Measurements from ENCODE around the gene CYP46A1.

Gene CYP46A1

GRCh38 chr14:99674776-99675381 lies 9.2 kb upstream of the CYP46A1 start:
- no peak for DNase-seq

- no peak for DNase-seq
Observed at GRCh38 chr14:99675382-99675835, 8.7 kb upstream of the CYP46A1 start.

- no peak for DNase-seq
Observed at GRCh38 chr14:99675951-99676350, 8.1 kb upstream of the CYP46A1 start.

GRCh38 chr14:99676657-99677056 lies 7.4 kb upstream of the CYP46A1 start:
- no peak for DNase-seq

DNA sequence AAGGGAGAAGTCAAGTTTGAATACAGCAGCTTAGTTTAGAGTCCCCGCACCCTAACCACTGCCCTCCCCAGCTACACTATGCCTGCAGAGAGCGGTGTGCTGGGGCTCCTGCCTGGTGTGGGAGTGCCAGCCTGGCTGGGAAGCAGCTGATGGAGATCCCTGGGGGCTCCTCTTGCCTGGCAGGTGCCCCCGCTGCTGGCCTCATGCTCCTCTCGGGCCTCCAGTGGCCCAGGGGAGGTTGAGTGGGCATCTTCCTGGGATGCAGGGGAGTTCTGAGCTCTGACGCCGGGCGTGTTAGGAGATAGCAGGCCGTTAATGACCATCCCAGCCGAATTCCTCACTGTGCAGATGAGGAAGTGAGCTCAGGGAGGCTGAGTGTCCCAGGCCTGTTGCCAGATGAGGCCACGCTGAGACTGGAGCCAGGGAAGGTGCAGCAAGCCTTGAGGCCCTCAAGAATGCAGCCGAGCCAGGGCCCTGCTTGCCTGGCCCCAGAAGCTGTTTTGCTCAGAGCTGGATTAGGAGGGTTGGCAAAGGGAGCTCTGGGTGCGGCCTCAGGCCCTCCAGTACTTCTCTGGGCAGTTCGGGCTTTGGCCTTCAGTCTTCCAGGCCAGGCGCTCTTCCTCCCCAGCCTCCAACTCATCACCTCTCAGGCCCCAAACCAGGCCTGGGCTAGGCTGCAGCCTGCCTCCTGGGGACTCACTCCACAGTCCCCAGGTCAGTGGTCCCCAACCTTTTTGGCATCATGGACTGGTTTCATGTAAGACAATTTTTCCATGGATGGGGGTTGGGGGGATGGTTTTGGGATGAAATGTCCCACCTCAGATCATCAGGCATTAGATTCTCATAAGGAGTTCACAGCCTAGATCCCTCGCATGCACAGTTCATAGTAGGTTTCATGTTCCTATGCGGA lies 6.6 kb upstream of the CYP46A1 start:
- DNase-seq: no peak

DNA sequence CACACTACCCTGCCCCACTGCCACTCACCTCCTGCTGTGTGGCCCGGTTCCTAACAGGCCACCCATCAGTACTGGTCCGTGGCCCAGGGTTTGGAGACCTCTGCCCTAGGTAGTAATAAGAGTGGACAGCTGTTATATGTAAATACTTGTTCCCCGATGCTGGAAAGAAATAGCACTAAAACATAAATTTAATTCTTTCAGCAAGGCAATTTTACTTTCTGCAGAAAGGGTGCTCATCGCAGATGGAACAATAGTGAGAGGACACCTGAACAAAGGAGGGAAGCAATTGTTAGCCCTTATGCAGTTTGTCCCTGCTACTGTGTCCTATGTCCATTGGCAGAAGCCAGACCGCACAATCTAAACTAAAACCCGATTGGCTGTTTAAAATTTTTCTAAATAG lies 5.9 kb upstream of the CYP46A1 start:
- no peak for DNase-seq

DNA sequence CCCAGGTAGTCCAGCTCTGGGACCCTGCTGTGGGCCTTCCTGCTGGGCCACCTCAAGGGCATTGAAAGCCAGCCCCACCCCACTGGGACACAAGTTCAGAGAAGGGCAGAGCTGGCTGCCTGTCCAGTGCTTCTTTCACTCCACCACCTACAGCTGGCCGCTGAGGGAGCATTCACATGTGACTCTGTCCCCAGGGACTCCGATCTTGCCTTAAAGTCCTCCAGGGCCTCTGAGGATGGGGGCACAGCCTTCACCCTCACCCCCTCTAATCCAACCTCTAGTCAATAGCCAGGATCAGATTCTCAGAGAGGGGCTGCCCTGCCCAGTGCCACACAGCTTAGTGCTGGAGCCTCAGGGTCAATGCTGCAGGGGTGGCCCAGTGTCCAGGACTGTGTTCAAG lies 5.0 kb upstream of the CYP46A1 start:
- no peak for DNase-seq

GRCh38 chr14:99679543-99679942 lies 4.6 kb upstream of the CYP46A1 start:
- no peak for DNase-seq

- DNase-seq: no peak
Observed at GRCh38 chr14:99679996-99680395, 4.1 kb upstream of the CYP46A1 start.

DNA sequence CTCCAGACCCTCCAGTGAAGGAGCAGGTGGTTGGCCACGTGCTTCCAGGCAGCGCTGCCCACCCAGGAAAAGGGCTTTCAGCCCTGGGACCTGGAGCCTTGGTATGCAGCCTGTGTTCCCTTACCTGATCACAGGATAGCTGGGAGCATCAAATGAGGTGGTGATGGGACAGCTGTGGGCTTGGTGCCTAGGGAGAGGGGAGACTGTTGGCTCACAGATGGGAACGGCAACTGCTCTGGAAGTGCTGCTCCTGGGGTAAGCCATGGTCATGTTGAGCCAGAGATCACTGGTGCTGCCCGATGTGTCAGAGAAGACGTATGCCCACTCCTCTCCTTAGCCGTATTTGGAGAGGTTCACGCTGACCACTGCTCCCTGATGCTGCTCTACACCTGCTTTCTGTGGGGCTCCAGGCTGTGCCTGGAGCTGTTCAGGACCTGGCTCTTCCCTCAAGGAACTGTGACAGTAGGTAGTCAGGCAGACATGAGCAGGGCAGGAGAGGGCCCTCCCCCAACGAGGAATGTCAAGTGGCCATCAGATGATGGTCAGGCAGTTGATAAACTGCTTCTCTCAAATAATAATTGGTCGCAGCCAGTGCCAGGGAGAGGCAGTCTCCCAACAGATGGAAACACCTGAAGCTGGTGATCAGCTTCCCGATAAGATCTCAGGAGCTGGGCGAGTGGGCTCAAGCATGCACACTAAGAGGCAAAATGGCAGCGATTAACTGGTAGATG lies 2.8 kb upstream of the CYP46A1 start:
- DNase-seq: no peak

DNA sequence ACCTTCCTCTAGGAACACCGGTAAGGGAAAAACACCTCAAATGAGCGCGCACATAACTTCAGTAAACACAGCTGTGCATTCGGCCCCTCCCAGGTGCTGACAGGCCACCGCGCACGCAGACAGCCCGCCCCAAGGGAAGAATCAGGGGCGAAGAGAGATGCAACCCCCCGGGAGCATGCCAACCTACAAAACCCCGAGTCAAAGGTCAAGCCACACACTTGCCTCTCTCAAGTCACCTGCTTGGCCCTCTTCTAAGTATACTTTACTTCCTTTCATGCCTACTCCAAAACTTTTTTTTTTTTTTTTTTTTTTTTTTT lies 2.3 kb upstream of the CYP46A1 start:
- no peak for DNase-seq

GRCh38 chr14:99682809-99683618 lies 1.1 kb upstream of the CYP46A1 start:
- DNase-seq: peak; percentile 91

DNA sequence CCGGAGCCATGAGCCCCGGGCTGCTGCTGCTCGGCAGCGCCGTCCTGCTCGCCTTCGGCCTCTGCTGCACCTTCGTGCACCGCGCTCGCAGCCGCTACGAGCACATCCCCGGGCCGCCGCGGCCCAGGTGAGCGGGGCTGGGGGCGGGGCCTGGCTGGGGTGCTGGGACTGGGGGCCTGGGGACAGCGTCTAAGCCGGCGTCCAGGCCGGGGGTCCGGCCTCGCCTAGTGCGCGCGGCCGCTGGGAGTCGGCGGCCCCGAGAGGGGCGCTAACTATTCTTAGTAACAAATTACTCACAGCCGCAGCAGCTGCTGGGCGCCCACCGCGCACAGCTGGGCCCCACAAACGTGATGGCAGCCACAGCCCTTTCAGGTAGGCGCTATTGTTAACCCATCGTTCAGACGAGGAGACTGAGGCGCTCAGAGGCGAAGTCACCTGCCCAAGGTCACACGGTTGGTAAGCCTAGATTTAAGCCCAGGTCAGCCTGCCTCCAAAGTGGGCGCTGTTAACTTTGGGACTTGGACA lies 374 bp downstream of the CYP46A1 start:
- no peak for DNase-seq

DNA sequence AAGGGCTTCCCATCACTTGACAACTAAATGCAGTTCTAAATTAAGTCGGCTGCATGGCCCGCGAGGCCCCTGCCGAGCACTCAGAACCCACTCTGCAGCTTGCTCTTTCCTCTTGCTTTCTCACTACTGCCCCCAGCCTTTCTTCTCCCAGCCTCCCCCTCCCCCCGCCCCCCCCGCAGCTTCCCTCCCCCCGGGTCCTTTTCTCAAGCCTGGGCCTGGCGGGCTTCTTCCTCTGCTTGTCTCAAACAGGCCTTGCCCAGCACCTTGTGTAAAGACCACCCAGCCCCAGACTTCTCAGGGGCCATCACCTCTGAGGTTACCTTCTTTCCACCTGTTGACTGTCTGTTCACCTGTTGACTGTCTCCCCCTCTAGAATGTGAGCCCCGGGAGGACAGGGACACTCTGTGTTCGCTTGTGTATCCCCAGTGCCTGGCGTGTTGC lies 1.1 kb downstream of the CYP46A1 start:
- no peak for DNase-seq

DNA sequence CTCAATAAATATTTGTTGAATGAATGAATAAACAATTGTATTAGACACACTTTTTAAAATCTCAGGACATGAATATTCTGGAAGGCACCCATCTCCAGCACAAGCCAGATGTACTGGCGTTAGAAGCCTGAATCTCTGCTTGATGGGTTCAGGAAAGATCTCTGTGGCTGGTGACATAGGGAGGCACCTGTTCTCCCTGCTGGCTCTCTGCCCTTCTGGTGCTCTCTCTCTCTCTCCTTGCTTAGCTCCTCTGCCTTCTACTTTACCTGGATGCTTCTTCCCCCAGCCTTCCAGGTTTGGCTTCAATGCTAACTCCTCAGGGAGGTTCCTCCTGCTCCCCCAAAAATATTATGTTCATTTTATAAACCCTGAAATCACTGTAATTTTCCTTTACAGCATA lies 1.5 kb downstream of the CYP46A1 start:
- no peak for DNase-seq

GRCh38 chr14:99686557-99687283 lies 2.6 kb downstream of the CYP46A1 start:
- DNase-seq: no peak

DNA sequence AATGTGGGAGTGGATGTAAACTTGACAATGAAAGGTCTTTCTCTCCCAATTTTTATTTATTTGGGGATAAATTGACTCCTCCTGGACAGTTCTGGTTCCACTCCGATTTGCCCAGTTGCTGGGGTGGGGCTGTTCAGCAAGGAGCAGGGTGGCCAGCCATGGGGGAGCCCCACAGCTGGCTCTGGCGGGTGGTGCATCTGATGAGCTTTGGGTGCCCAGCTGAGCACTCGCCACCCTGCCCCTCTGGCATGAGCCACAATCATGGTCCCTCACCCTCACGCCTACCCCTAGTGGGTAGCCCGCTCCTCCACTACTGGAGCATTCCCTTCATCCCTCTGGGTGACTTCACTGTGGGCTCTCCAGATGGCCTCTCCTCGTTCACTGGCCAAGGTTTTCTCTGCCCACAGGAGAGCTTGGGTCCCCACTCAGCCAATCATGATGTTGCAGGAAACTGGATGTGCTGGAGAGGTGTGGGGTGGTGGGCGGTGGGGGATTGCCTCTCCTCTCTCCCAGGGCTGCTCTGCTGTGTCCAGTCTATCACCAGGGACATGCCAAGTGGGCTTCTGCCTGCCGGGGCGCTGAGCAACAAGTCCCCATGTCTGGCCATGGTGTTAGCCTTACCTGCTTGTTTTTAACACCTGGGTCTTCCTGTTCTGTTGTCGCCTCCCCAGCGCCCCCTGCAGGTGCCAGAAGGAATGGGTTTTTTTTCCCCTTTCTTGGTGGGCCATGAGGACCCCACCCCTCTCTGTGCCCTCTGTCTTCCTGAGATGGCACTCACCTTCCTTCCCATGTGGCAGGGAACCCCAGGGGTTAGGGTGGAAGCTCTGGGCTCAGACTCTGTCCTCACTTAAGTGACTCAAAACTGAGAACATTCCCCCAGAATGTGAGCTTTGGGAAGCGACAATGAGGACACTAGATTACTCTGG lies 3.4 kb downstream of the CYP46A1 start:
- peak; percentile 23 for DNase-seq

DNA sequence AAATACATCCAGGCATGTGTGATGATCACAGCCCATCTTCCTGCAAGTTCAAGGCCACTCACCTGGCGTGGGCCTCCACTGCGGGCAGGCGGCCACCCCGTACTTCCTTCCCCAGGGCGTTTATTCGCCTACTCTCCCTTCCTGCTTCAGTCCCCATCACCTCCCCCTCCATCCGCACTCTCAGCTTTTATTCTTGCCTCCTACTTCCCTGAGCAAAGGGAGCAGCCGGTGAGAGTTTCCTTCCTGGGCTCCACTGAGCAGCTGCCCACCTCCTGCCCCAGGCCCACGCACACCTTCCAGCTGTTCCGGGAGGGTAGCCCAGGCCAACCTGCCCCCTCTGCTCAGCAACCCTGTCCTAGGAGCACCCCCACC lies 4.1 kb downstream of the CYP46A1 start:
- DNase-seq: no peak

DNA sequence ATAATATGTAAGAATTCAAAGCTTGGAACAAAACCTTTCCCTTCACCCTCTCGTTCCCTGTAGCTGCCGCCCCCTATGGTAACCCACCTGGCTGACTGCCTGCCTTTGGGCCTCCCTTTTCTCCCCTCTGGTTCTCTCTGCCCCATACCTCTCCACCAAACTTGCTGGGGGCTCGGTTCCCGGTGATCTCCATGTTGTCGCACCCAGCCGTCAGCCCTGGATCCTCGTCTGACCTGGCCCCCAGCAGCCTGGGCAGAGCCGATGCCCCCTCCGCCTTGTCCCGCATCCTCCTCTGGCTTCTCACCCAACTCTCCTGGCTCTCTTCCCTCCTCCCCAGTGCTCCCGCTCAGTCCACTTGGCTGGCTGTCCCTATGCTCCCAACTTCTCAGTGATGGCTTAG lies 4.5 kb downstream of the CYP46A1 start:
- DNase-seq: no peak

GRCh38 chr14:99689266-99690236 lies 5.5 kb downstream of the CYP46A1 start:
- DNase-seq: no peak
